Activated naive CD4-positive, alpha-beta T cell treated with anti-CD3 and anti-CD28 coated beads, Interleukin-2, amount 50 U/mL, for 16 hours (primary cell): Measurements from ENCODE around the gene OLFM2.
A peak's percentile ranks its signal among the peaks of the same experiment; 100 is the strongest.
"Not testable (repeated sequence)": the region's sequence is repeated elsewhere in the genome, so short reads cannot be mapped to it uniquely, and the experiment has no call there.

Experiments used
- DNase-seq: peaks from one replicate; pipeline ENCODE4 v3.0.0-alpha.2; 2020

OLFM2 gene

GRCh38 chr19:9941231-9941630 lies 4.9 kb upstream of the OLFM2 start:
- no peak for DNase-seq

- DNase-seq = no peak
Measured at GRCh38 chr19:9940778-9941177, 4.5 kb upstream of the OLFM2 start.

- DNase-seq = no peak
Measured at GRCh38 chr19:9939301-9939913, 3.1 kb upstream of the OLFM2 start.

- DNase-seq = no peak
Measured at GRCh38 chr19:9937001-9937411, 691 bp upstream of the OLFM2 start.

GRCh38 chr19:9935506-9936325 lies 599 bp downstream of the OLFM2 start:
- peak; percentile 12 for DNase-seq

GRCh38 chr19:9934132-9934950 lies 2.0 kb downstream of the OLFM2 start:
- peak; percentile 82 for DNase-seq

GRCh38 chr19:9932835-9933234 lies 3.5 kb downstream of the OLFM2 start:
- DNase-seq = no peak

- no peak for DNase-seq
Measured at GRCh38 chr19:9931629-9932028, 4.7 kb downstream of the OLFM2 start.

GRCh38 chr19:9923440-9923839 lies 12.9 kb downstream of the OLFM2 start:
- DNase-seq = no peak

- not testable (repeated sequence) for DNase-seq
Measured at GRCh38 chr19:9922782-9923379, 13.4 kb downstream of the OLFM2 start.

GRCh38 chr19:9917321-9917720 lies 19.0 kb downstream of the OLFM2 start:
- DNase-seq = no peak

GRCh38 chr19:9916719-9917118 lies 19.6 kb downstream of the OLFM2 start:
- no peak for DNase-seq

GRCh38 chr19:9914315-9915207 lies 21.8 kb downstream of the OLFM2 start:
- DNase-seq = peak; percentile 86

GRCh38 chr19:9914001-9914314 lies 22.4 kb downstream of the OLFM2 start:
- DNase-seq = no peak

- no peak for DNase-seq
Measured at GRCh38 chr19:9913237-9914000, 22.9 kb downstream of the OLFM2 start.

GRCh38 chr19:9912551-9913236 lies 23.6 kb downstream of the OLFM2 start:
- DNase-seq = no peak

- no peak for DNase-seq
Measured at GRCh38 chr19:9911524-9912185, 24.7 kb downstream of the OLFM2 start.

- no peak for DNase-seq
Measured at GRCh38 chr19:9910625-9911024, 25.7 kb downstream of the OLFM2 start.

- no peak for DNase-seq
Measured at GRCh38 chr19:9909251-9909650, 27.1 kb downstream of the OLFM2 start.

- DNase-seq = no peak
Measured at GRCh38 chr19:9906475-9907087, 29.7 kb downstream of the OLFM2 start.
